Spinal cord (tissue), 10 donors: ENCODE measurements around the gene ENDOV. TPM values are rescaled to one million over a fixed set of nuclear protein-coding genes. Genes with fewer than 3 reads are reported as not detected.

ENCODE experiments used
- DNase-seq, 6 donors: peaks; one replicate each; pipeline versions ENCODE4 v3.0.0 to v3.0.0-alpha.2; 2013 to 2015; ENCODE audit warnings: low spot score in 6 of 6, low read depth in 4 of 6
- H3K27ac ChIP-seq: one replicate; pipeline ENCODE4 v1.5.1; 2013; ENCODE audit warnings: low read depth, low read length, control low read depth
- H3K27me3 ChIP-seq: one replicate; pipeline ENCODE4 v1.6.1; 2013; ENCODE audit warnings: low read length; ENCODE audit not compliant: control insufficient read depth, insufficient read depth
- H3K36me3 ChIP-seq: one replicate; pipeline ENCODE4 v1.6.1; 2013; ENCODE audit warnings: low read length; ENCODE audit not compliant: control insufficient read depth, insufficient read depth
- H3K4me1 ChIP-seq: one replicate; pipeline ENCODE4 v1.6.1; 2013; ENCODE audit warnings: low read length; ENCODE audit not compliant: control insufficient read depth, insufficient read depth
- H3K4me3 ChIP-seq: one replicate; pipeline ENCODE4 v1.5.1; 2013; ENCODE audit warnings: low read depth, low read length, control low read depth
- H3K9me3 ChIP-seq: one replicate; pipeline ENCODE4 v1.6.1; 2013; ENCODE audit warnings: low read length; ENCODE audit not compliant: control insufficient read depth, insufficient read depth
- WGBS: methylation state at CpG from one replicate; pipeline ENCODE4 v1.1.5; 2013; ENCODE audit warnings: missing lambda C conversion rate; ENCODE audit not compliant: insufficient coverage; 5-methylcytosine and 5-hydroxymethylcytosine counted together
- polyA plus RNA-seq, 2 donors: library from polyadenylated mRNA; unstranded; fragments of 120-200 nt; gene quantifications; one replicate each; pipeline ENCODE4 v1.2.1, GENCODE V29; 2013; ENCODE audit not compliant: insufficient read length in 2 of 2
- small RNA-seq: library from RNA; depleted of rRNA; stranded (forward); fragments of <200 nt; gene quantifications from one replicate; pipeline ENCODE3, GENCODE V24; 2014; ENCODE audit warnings: low replicate concordance
- total RNA-seq, 2 donors: library from RNA; depleted of rRNA in 1 of 2; stranded (reverse); fragments of 120-200 nt in 1 of 2; fragments of >200 nt in 1 of 2; gene quantifications; one replicate each; pipeline versions ENCODE4 v1.2.3 to v1.2.4, GENCODE V29; 2013 to 2014
- donor health status: healthy.

The ENDOV gene
- total and polyA plus RNA-seq, 4 donors = 14.3 to 51.6 (median 29.4) TPM

DNA sequence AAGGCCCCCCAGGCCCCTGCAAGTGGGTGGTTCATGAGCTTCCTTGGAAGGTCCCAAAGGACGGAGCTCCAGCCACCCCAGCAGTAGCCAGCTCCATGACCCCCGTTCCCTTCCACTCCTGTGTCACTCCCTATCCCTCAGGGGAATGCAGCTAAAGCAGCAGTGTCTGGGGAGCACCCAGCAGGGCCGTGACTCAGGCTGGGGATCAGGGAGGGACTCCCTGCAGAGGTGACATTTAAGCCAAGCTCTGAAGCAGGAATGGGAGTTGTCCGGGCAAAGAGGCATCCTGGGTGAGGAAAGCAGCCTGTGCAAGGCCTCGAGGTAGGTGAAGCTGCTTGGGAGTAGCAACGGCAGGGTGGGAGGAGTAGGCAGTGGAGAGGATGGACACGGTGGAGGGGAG is 72.5 kb downstream of the ENDOV start:
- Histone ChIP-seq H3K27ac (no peak overlapping the region), H3K4me3 (no peak overlapping the region), H3K4me1 (peaks cover 33% of the 10 kb centered on the region), H3K9me3 (no peaks in the 10 kb centered on the region), H3K36me3 (no peaks in the 10 kb centered on the region), H3K27me3 (peaks cover 10% of the 10 kb centered on the region)
- 76% methylated on average over 7 of the region's 7 CpGs for WGBS
- no peak for DNase-seq

Small RNAs within 50 kb of the gene (small RNA-seq; reads per million reads assigned to genes)
- not detected for gene MIR4730

Other genes starting within 250 kb of the ENDOV start
- gene CARD14, start 245.1 kb upstream of the ENDOV start, total RNA-seq = under 1 TPM; 0.28 to 0.50 TPM
- 1 to 10 TPM; 1.3 to 3.1 TPM for gene CARD14, start 245.1 kb upstream of the ENDOV start, polyA plus RNA-seq
- gene SGSH, start 194.8 kb upstream of the ENDOV start, total RNA-seq = 10 to 100 TPM in 1 of 2 donors, 1 to 10 TPM in 1; 6.5 to 22.9 TPM
- gene SGSH, start 194.8 kb upstream of the ENDOV start, polyA plus RNA-seq = 10 to 100 TPM; 23.0 to 37.3 TPM
- gene SLC26A11, start 194.7 kb upstream of the ENDOV start, total RNA-seq = 10 to 100 TPM; 19.2 to 25.1 TPM
- 10 to 100 TPM; 43.1 to 61.7 TPM for gene SLC26A11, start 194.7 kb upstream of the ENDOV start, polyA plus RNA-seq
- 10 to 100 TPM; 45.1 to 69.4 TPM for gene RNF213, start 154.3 kb upstream of the ENDOV start, total RNA-seq
- gene RNF213, start 154.3 kb upstream of the ENDOV start, polyA plus RNA-seq = 10 to 100 TPM; 49.3 to 78.3 TPM
- 10 to 100 TPM in 1 of 2 donors, 1 to 10 TPM in 1; 6.7 to 19.4 TPM for gene NPTX1, start 61.4 kb downstream of the ENDOV start, total RNA-seq
- 10 to 100 TPM; 20.5 to 23.5 TPM for gene NPTX1, start 61.4 kb downstream of the ENDOV start, polyA plus RNA-seq
- 10 to 100 TPM; 17.1 to 18.1 TPM for gene RPTOR, start 129.7 kb downstream of the ENDOV start, total RNA-seq
- 10 to 100 TPM; 25.0 to 27.2 TPM for gene RPTOR, start 129.7 kb downstream of the ENDOV start, polyA plus RNA-seq